HG03565 (cell line): ENCODE results near the gene NRIP1.

Experiments
- ATAC-seq: cut with Tn5 transposase; IDR thresholded peaks from one replicate; pipeline ENCODE4 v1.9.1; 2021; ENCODE audit warnings: mild to moderate bottlenecking, moderate library complexity; ENCODE audit not compliant: unreplicated experiment

The NRIP1 gene

GRCh38 chr21:15009837-15010363, 54.9 kb downstream of the NRIP1 start:
- no peak for ATAC-seq

DNA sequence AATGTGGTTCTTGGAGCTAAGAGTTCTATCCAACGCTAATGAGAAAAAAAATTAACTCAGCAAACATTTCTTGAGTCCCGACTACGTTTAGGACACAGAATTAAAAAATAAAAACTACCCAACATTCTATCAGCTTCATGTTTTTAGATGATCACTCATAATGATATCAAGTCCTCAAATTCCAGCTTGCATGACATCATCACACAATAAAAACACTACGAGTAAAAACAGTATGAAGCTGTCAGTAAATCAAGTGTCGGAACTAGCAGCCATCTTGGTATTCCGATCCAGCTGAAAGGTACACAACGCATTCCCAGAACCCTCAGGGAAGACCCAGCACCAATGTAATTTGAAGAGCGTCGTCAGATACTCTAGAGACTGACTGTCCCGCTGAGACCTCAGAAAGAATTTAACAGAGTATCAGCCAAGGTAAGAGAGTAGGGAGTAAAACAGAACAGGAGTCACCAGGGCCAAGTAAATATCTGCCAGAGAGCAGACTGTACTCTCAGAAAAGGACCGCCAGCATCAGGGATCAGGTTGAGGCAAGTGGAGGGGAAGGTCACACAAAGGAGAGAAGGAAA, 57.0 kb downstream of the NRIP1 start:
- no peak for ATAC-seq

- no peak for ATAC-seq
Observed at GRCh38 chr21:15006594-15007230, 58.1 kb downstream of the NRIP1 start.

DNA sequence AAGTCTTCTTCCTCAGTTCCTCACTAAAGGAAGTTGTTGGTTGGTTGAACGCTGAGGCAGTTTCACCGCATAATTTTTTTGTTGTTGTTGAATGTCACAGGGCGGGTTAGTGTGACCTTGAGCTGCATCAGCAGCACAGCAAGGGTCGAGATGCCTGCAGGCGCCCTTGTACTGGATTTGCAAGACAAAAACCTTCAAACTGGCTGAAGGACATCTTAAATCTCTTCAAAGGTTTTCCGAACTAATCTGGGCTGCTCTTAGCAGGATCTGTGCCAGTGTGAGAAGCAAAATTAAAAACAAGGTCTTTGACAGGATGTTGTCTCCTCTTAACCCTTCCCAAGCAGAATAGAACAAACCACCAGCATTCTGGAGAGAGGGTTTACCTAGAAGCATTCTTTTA, 59.4 kb downstream of the NRIP1 start:
- no peak for ATAC-seq

DNA sequence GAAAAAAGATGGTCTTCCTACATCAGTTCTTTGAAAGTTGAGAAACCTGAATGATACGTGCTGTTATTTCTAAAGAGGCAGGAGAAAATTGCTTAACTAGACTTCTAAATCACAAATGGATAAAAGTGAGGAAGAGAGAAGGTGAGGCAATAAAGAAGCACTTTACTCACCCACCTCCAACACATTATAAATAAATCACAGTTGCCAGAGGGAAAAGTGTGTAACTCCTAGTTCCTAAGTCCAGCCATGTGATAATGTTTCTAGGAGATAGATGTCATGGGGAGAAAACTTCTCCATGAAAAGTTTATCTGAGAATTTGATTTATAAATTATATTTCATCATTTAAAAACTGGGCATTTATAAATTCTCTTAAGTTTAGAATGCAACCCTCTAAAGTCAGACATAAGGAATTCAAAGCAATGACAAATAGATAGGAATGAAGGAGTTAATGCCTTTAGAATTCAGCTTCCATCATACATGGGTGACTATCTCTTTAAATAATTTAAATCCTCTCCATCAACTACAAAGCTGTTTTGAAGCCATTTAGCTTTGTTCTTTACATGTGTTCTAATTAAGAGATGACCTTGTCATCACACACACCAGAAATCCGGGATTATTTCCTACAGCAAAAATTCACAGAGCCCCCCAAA, 60.0 kb downstream of the NRIP1 start:
- ATAC-seq: no peak

DNA sequence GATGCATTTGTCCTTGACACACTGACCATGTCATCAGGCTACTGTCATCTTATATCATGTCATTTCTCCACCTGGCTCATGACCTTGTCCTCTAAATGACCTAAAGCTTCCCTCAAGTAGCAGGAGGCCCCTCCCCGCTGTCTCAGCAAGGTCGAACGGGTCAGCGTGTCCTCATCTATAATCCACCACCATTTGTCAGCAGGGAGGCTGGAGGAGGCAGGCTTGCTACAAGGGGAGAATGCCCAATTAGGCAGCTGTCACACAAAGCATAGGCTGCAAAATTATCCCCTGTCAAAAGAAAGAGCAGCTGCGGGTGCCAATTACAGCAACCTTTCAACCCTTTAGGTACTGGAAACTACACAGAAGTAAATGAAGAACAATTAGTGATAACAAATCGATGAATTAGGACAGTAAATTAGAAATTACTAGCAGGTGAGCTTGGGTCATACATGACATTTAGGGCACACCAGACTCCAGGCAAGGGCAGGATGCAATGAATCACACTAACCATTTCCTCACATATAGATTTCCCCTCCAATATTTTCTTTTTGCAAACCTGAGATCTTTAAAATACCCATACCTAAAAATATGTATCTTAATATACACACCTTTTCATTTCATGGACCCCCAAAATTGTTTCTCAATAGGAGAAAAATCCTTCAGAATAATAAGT, 61.2 kb downstream of the NRIP1 start:
- no peak for ATAC-seq

DNA sequence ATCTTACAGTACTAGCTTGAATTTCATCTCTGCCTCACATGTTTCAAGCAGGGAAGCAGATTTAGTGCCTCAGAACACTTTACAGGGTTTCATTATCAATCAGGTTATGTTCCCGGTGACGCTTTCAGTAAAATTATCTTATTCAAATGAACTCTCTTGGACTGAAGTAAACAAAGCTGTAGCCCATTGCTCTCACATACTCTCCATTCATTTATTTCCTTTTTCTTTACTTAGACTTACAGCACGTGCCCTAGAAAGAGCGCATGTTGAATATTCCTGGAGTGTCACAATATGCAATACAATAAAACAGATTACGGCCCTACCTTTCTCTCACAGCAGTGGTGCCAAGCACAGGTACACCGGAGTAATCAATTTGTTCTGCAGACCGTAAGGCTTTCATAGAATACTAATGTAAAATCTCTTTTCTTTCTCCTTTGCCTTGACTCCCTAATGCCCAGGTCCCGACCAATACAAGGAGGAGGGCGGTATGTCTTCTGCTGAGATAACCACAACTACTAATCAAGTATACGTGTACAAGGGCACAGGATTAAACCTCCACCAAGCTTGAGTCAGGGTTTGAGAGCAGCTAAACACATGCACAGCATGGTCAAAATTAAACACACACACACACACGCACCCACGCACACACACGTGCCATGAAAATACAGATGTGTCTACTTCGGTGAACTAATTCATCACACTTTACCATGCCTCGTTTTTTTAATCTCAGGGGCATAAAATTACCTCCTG, 62.8 kb downstream of the NRIP1 start:
- ATAC-seq: peak; percentile 85

- ATAC-seq: no peak
Observed at GRCh38 chr21:15001113-15001512, 63.7 kb downstream of the NRIP1 start.

DNA sequence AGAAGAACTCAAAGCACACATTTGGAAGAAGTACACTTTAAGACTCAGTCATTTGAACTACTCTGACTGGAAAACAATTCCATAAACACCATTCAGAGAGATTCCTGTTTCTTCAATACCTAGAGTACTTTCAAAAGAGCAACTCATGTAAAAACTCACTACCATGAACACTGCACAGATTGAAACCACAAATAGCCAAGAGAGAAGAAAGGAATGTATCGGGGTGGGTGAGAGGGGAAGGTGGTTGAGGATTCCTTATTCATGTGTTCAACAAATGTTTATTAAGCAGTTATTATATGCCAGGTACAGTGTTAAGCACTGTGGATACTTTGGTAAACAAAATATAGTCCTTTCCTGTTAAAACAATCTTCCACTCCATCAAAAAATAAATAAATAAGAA, 64.7 kb downstream of the NRIP1 start:
- ATAC-seq: no peak

DNA sequence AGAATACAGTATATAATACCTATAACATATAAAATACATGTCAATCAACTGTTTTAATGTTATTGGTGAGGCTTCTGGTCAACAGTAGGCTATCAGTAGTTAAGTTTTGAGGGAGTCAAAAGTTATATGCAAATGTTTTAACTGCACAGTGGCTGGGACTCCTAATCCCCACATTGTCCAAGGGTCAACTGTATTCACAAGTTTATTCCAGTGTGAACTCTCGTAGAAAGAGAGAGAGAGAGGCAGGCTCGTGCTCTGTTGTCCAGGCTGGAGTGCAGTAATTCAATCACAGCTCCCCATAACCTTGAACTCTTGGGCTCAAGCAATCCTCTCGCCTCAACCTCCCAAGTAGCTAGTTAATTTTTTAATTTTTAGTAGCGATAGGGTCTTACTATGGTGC, 66.0 kb downstream of the NRIP1 start:
- no peak for ATAC-seq

- no peak for ATAC-seq
Observed at GRCh38 chr21:14998336-14998735, 66.5 kb downstream of the NRIP1 start.

- no peak for ATAC-seq
Observed at GRCh38 chr21:14995695-14996490, 68.9 kb downstream of the NRIP1 start.

- ATAC-seq: no peak
Observed at GRCh38 chr21:14995226-14995625, 69.6 kb downstream of the NRIP1 start.

GRCh38 chr21:14993115-14993514, 71.7 kb downstream of the NRIP1 start:
- ATAC-seq: no peak

- no peak for ATAC-seq
Observed at GRCh38 chr21:14991957-14992356, 72.8 kb downstream of the NRIP1 start.

GRCh38 chr21:14989359-14989758, 75.4 kb downstream of the NRIP1 start:
- ATAC-seq: no peak

DNA sequence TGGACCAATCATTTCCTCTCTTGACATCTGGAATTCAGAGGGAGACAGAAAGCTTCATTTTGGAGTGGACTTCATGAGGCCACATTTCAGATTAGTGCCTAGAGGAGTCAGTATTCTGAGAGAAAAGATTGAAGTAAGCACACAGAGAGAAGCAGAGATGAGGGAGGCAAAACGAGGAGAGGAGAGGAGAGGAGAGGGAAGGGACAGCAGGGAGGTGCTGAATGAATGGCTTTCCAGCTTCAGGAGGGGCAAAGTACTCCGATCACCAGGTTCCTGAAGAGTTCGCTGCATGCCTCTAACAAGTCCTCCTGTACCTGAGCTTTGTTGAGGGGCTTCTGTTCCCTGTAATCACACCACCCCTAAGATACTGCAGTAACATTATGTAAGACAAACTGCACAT, 76.0 kb downstream of the NRIP1 start:
- no peak for ATAC-seq

DNA sequence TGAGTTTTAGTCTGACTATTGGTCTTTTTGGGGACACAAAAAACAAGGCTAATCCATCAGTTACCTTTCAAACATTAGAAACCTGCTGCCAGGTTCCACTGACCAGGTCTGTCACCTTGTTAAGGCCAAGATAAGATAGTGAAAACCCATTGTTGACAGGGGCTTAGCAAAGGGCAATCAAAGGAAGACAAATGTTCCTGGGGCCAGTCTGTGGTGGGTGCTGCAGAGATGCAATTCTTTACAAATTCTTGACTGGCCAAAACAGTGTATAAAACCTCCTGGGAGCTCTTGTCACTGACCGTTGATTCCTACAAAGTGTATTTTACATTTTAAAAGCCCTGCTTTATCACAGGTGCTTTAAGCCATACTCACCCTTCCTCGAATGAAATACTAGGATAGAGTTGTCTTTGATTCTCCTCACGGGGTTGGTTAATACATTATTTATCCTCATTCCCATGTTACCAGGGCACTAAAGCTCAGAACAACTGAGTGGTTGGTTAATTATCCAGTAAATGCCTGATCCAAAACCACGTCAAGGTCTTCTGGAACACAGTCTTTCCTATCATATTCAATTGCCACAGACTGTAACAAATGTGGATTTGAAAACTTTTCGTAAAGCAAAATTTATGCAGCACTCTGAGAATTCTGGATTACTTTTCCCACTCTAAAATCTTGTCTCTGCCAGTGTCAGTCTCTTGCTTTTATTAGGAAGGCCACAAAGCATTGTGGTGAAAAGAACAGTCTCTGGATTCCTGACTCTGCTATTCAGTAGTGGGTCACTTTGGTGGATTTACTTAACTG, 77.2 kb downstream of the NRIP1 start:
- ATAC-seq: no peak

DNA sequence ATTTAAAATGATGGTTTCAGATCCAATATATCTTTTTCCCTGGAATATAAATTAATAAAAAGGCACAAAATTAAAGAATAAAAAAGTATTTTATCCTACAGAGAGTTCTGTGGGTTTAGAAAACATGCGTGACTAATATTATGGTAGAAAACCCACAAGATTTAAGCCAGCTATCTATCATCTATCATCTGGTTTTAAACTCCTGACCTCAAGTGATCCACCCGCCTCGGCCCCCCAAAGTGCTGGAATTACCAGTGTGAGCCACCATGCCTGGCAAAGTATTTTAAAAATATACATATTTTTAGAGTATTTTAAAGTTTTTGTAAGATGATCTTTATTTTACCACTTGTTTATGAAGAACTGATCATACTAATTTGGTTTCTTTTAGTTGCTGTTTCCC, 79.5 kb downstream of the NRIP1 start:
- ATAC-seq: no peak
